Osteocyte (in vitro differentiated cells): Measurements from ENCODE around the gene AGXT2. TPM values are rescaled to one million over a fixed set of nuclear protein-coding genes. Genes with fewer than 3 reads are reported as not detected.

ENCODE experiments used
- DNase-seq: peaks from one replicate; pipeline ENCODE4 v3.0.0; 2021; ENCODE audit warnings: mixed read lengths; ENCODE audit not compliant: unreplicated experiment; ENCODE audit errors: extremely low spot score
- H3K27ac Mint-ChIP-seq: one replicate; pipeline ENCODE4 v1.8.0; 2021; ENCODE audit warnings: mild to moderate bottlenecking, mixed read lengths; ENCODE audit not compliant: unreplicated experiment
- H3K27me3 Mint-ChIP-seq: one replicate; pipeline ENCODE4 v1.8.0; 2021; ENCODE audit warnings: mixed read lengths; ENCODE audit not compliant: unreplicated experiment
- H3K36me3 Mint-ChIP-seq: one replicate; pipeline ENCODE4 v1.8.0; 2021; ENCODE audit warnings: mixed read lengths; ENCODE audit not compliant: unreplicated experiment
- H3K4me1 Mint-ChIP-seq: one replicate; pipeline ENCODE4 v1.8.0; 2021; ENCODE audit warnings: mixed read lengths; ENCODE audit not compliant: unreplicated experiment
- H3K4me3 Mint-ChIP-seq: one replicate; pipeline ENCODE4 v1.8.0; 2021; ENCODE audit warnings: mild to moderate bottlenecking, moderate library complexity, mixed read lengths; ENCODE audit not compliant: unreplicated experiment
- H3K9me3 Mint-ChIP-seq: one replicate; pipeline ENCODE4 v1.8.0; 2021; ENCODE audit warnings: mixed read lengths; ENCODE audit not compliant: unreplicated experiment
- total RNA-seq: library from RNA; stranded (reverse); gene quantifications from 2 replicates; pipeline ENCODE4 v1.2.1, GENCODE V29; 2021
- TF ChIP-seq, protein P1 (sequence below): fragments of 200-600 bp; sonication (generic); IDR thresholded peaks from 2 replicates; pipeline ENCODE4 v1.5.0; 2021; ENCODE audit warnings: antibody characterized with exemption, mild to moderate bottlenecking, moderate library complexity

AGXT2 gene
- total RNA-seq, 1 donor from 2014 or later: not detected

DNA sequence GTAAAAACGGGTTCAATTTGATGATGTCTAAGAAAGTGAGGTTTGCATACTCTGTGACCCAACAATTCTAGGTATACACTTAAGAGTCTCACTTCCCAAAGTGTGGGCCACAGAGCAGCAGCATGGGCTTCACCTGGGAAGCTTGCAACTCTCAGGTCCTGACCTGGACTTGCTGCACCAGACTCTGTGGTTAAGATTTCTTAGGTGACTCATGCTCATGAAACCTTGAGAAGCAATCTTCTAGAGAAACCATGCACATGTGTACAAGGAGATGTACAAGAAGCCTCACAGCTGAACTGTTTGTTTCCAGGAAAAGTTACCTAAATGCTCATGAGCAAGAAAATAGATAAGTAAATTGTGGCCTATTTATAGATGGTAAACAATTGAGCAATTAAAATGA is 88.4 kb downstream of the AGXT2 start:
- Mint-ChIP-seq H3K27me3 (no peaks in the 10 kb centered on the region), H3K4me3 (no peak overlapping the region), H3K27ac (no peak overlapping the region), H3K9me3 (no peaks in the 10 kb centered on the region), H3K36me3 (peaks cover 19% of the 10 kb centered on the region), H3K4me1 (no peaks in the 10 kb centered on the region)
- DNase-seq: no peak
- TF ChIP-seq, protein P1, sequence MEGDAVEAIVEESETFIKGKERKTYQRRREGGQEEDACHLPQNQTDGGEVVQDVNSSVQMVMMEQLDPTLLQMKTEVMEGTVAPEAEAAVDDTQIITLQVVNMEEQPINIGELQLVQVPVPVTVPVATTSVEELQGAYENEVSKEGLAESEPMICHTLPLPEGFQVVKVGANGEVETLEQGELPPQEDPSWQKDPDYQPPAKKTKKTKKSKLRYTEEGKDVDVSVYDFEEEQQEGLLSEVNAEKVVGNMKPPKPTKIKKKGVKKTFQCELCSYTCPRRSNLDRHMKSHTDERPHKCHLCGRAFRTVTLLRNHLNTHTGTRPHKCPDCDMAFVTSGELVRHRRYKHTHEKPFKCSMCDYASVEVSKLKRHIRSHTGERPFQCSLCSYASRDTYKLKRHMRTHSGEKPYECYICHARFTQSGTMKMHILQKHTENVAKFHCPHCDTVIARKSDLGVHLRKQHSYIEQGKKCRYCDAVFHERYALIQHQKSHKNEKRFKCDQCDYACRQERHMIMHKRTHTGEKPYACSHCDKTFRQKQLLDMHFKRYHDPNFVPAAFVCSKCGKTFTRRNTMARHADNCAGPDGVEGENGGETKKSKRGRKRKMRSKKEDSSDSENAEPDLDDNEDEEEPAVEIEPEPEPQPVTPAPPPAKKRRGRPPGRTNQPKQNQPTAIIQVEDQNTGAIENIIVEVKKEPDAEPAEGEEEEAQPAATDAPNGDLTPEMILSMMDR: no peak

DNA sequence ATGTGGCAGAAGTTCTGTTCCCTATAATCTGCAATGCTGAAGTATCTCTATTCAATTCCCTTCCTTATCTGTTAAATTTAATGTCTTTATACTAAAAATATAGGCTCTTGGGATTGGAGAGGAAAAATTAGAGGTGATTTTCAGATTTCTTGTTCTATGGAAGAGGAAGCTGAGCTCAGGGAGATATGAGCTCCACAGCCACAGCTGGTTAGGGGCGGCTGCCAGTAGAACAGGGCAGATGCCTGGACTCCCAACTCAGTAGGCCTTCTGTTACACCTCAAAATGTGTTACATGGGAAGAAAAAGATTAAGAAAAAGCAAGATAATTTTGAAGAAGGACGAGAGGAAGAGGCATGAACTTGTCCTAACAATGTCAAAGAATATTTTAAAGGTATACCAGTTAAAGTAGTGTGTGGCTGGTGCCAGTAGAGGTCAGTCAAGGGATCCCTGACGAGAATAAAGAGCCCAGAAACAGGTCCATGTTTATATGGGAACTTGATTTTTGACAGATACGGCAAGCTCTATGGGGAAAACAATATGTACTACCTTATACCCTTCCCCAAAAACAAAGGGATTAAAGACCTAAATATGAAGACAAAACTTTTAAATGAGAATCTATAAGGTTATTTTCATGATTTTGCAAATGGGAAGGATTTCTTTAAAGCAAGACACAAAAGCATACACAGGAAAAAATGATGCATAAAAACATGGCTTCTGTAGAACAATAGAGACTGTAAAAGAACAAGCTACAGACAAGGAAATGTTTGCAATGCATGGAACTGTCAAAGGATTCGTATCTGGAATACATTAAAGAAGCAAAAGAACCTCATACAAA is 89.7 kb downstream of the AGXT2 start:
- Mint-ChIP-seq H3K4me3 (no peak overlapping the region), H3K27me3 (no peaks in the 10 kb centered on the region), H3K27ac (no peak overlapping the region), H3K9me3 (no peaks in the 10 kb centered on the region), H3K4me1 (no peaks in the 10 kb centered on the region), H3K36me3 (peaks cover 23% of the 10 kb centered on the region)
- TF ChIP-seq, protein P1: peak; percentile 58
- DNase-seq: no peak

DNA sequence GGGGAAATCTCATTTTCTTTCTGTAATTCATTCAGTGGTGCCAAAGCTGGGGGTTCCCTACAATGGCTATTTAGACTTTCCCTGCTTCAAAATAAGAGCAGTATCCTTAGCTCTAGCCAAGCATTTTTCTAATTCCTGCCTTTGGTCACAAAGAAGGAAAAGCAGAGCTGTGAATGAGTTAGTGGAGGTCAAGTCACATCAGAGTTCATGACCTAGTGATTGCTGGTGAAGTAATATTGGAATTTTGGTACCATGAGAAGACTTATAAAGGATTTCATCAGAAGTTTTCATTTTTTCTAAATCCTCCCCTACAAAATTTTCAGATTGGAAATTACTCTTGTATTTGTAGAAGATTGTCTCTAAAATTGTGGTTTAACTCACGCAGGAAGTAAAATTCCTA is 90.4 kb downstream of the AGXT2 start:
- no peaks in the 10 kb centered on the region for H3K9me3 Mint-ChIP-seq
- no peak for DNase-seq

More for the DNA sequence above, 90.4 kb downstream of the AGXT2 start:
- Mint-ChIP-seq H3K4me3 (no peak overlapping the region), H3K4me1 (no peaks in the 10 kb centered on the region), H3K27ac (no peak overlapping the region), H3K36me3 (peaks cover 24% of the 10 kb centered on the region), H3K27me3 (no peaks in the 10 kb centered on the region)
- TF ChIP-seq, protein P1: no peak

Other genes starting within 250 kb of the AGXT2 start
- 0.59 TPM in 1 of 2 replicates, not detected in the other for gene TTC23L, start 208.8 kb downstream of the AGXT2 start, total RNA-seq
- gene RAD1, start 132.4 kb downstream of the AGXT2 start, total RNA-seq: 17.1 and 19.5 TPM in 2 replicates
- gene BRIX1, start 132.2 kb downstream of the AGXT2 start, total RNA-seq: 18.7 and 20.2 TPM in 2 replicates
- 37.5 and 39.5 TPM in 2 replicates for gene DNAJC21, start 118.4 kb downstream of the AGXT2 start, total RNA-seq
- gene PRLR, start 182.5 kb upstream of the AGXT2 start, total RNA-seq: 0.08 and 0.30 TPM in 2 replicates